Activated naive CD4-positive, alpha-beta T cell treated with anti-CD3 and anti-CD28 coated beads, Interleukin-2, amount 50 U/mL, for 16 hours (primary cell): ENCODE results near the gene IL36RN.
"Not testable (repeated sequence)": the region's sequence is repeated elsewhere in the genome, so short reads cannot be mapped to it uniquely, and the experiment has no call there.

ENCODE experiments used
- DNase-seq: peaks from one replicate; pipeline ENCODE4 v3.0.0-alpha.2; 2020

Gene IL36RN

DNA sequence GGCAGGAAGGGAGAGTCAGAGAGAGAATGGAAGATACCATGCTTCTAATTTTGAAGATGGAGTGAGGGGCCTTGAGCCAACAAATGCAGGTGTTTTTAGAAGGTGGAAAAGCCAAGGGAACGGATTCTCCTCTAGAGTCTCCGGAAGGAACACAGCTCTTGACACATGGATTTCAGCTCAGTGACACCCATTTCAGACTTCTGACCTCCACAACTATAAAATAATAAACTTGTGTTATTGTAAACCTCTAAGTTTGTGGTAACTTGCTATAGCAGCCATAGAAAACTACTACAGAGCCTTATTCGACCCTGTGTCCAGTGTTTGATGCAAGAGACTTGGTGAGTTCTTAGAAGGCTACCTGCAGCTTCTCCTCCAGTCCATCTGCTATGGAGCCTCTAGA is 16.6 kb downstream of the IL36RN start:
- DNase-seq = no peak

DNA sequence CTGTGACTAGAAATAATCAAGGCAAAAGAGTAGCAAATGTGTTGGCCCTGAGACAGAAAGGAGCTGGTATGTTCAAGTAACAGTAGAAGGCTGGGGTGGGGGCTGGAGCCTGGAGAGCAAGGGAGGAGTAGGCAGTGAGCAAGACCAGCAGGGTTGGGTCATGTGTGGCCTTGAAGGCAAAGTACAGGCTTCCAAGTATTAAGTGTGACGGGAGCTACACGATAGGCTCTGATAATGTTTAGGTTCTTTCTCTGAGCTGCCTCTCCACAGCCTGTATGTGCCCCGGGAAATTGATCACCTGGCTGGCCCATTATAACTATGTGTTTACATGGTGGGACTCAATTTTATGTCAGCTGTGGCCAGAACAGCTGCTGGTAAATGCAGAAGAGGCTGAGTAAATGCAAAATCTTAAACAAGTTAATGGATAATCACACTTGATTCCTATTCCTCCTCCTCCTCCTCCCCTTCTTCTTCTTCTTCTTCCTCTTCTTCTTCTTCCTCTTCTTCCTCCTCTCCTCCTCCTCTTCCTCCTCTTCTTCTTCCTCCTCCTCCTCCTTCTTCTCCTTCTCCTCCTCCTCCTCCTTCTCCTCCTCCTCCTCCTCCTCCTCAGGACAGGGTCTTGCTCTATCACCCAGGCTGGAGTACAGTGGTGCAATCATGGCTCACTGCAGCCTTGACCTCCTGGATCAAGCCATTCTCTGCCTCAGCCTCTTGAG is 18.1 kb downstream of the IL36RN start:
- DNase-seq = no peak

GRCh38 chr2:113077921-113078320 is 18.9 kb downstream of the IL36RN start:
- no peak for DNase-seq

GRCh38 chr2:113078350-113078839 is 19.4 kb downstream of the IL36RN start:
- no peak for DNase-seq

DNA sequence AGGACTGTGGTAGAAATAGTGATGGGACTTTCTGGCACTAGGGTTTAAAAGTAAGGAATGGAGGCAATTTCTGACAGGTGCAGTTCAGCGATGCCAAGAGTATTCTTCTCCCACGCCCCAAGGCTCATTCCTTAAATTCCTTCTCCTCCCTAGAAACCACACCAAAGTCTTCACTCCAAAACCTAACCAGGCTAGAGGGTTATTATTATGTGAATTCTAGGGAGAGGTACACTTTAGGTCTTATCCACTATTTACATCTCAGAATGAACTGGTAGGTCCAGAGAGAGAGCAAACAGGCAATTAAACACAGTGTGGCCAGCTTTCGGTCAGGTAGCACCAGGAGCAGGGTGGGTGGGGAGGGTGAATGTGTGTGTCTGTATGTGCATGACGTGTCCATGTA is 20.1 kb downstream of the IL36RN start:
- no peak for DNase-seq

DNA sequence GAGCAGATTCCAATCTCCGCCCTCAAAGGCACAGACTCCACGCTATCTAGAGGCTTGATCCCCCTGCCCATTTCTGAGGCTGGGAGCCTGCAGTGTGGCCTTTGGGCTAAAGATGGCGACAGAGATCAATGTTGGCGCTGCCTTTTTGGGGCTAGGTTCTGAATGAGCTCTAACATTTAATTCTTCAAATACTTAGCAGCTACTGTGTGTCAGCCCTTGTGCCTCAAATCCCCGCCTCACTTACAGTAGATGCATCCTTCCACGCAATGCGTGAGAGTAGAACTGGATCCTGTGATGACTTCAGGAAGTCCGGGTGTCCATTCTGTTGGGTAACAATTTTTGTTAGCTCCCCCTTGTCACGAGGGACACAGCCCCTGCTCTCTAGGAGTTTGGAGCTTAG is 21.1 kb downstream of the IL36RN start:
- peak; percentile 49 for DNase-seq

DNA sequence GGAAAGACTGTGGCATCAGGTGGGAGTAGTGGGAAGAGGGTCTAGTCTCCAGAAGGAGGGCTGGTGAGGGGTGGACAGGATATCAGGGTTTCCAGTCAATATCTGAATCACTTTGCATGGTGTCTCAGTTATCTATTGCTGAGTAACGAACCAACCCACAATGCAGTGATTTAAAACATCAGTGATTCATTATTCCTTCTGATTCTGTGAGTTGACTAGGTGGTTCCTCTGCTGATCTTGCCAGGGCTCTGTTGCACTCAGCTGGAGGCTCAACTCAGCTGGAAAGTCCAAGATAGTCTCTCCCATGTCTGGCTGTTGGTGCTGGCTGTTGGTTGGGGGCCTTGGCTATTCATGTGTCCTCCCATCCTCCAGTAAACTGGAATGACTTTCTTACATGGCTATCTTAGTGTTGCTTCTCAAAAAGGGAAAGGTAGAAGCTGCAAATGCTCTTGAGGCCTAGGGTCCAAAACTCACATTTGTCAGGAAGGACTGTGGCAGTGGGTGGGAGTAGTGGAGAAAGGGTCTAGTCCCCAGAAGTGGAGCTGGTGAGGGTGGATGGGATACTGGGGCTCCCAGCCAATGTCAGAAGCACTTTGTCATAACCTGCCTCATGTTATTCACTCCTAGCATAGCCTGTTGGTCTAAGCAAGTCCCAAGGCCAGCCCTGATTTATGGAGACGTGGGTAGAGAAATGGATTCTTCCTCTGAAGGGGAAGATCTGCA is 22.7 kb downstream of the IL36RN start:
- no peak for DNase-seq

DNA sequence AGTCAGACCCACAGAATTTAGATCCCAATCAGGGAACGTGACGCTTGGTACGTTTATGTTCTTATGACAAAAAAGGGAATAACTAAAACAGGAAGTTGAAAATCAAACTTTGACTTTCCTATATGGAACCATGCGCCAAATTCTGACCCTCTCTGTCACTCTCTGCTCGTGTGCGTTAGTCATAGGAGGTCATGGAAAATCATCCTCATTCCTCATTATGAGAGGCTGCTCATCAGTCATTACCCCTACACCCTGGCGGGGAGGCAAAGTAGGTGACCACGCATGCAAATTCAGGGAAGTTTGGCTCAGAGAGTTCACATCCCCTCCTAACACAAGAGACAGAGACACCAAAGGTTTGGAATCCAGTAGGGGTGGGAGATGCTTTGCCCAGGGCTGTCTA is 24.3 kb downstream of the IL36RN start:
- DNase-seq = no peak

DNA sequence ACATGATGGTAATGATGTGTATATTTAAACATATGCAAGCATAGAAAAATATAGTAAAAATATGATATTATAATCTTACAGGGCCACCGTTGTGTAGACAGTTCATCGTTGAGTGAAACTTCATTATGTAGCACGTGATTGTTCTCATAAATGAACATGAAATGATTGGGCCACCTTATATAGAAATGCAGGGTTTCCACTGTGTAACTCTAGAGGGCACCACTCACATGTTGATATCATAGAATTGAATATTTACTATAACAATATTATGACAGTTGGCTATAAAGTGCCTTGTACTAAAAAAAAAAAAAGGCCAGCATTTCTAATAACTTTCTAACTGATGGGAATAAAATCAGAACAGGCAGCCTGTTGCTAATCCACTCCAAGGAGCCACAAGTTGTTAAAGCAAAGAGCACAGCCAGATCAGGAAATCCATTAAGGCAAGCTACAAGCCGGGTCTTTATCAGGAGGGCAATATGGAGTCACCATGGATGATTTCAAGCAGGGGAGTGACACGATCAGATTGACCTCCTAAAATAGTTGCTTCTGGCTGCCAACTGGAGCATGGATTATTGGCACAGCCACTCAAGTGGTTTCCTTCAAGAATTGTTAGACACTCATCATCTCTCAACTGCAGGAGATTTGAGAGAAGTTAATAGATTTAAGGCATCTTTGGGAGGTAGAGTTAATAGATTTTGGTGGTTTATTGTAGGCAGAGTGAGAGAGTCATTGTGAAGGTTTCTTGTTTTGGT is 25.4 kb downstream of the IL36RN start:
- no peak for DNase-seq

- no peak for DNase-seq
These were observed 26.5 kb downstream of the IL36RN start for GRCh38 chr2:113085542-113085941.

DNA sequence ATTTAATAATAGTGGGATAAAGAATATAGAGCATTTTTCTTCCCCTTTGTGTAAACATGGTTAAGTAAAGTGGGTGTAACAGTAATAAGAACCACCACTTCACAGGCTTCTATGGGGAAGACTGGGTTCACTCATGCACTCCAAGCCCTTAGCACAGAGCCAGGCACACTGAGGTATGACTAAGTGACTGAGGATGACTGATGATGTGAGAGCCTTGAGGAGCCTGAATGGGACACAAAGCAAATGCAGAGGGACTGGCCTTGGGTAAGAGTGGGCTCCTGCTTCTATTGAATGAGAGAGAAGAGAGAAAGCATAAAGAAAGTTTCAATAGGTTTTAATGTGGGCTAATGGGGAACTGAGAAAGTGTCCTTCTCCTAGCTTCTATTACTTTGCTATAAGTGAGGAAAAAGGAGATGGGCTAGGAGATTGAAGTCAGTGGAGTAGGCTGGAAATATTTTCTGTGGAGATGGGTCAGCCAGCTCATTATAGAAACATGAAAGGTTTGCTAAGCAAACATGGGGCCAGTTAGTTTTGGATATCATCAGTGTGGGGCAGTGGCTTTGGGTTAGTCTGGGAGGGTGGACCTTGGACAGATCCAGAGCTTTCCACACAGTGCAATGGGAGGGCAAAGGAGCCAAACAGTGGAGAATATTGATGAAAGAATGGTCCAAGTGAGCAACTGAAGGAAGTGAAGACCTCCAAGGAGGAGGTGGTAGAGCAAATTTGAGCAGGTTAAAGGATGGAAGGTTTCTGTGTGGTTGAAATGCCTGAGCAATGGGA is 29.4 kb downstream of the IL36RN start:
- DNase-seq = no peak

GRCh38 chr2:113089916-113090315 is 30.9 kb downstream of the IL36RN start:
- no peak for DNase-seq

GRCh38 chr2:113091231-113091896 is 32.4 kb downstream of the IL36RN start:
- DNase-seq = no peak

- DNase-seq = no peak
These were observed 34.0 kb downstream of the IL36RN start for GRCh38 chr2:113092864-113093612.

GRCh38 chr2:113093613-113093977 is 34.6 kb downstream of the IL36RN start:
- DNase-seq = no peak

- not testable (repeated sequence) for DNase-seq
These were observed 37.3 kb downstream of the IL36RN start for GRCh38 chr2:113096306-113096705.

DNA sequence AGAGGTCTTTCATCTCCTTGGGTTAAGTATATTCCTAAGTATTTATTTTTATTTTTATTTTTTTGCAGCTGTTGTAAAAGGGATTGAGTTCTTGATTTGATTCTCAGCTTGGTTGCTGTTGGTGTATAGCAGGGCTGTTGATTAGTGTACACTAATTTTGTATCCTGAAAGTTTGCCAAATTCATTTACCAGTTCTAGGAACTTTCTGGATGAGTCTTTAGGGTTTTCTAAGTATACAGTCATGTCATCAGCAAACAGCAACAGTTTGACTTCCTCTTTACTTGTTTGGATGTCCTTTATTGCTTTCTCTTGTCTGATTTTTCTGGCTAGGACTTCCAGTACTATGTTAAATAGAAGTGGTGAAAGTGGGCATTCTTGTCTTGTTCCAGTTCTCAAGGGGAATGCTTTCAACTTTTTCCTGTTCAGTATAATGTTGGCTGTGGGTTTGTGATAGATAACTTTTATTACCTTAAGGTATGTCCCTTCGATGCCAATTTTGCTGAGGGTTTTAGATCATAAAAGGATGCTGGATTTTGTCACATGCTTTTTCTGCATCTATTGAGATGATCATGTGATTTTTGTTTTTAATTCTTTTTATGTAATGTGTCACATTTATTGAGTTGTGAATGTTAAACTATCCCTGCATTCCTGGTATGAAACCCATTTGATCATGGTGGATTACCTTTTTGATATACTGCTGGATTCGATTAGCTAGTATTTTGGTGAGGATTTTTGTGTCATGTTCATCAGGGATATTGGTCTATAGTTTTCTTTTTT is 38.0 kb downstream of the IL36RN start:
- DNase-seq = not testable (repeated sequence)

DNA sequence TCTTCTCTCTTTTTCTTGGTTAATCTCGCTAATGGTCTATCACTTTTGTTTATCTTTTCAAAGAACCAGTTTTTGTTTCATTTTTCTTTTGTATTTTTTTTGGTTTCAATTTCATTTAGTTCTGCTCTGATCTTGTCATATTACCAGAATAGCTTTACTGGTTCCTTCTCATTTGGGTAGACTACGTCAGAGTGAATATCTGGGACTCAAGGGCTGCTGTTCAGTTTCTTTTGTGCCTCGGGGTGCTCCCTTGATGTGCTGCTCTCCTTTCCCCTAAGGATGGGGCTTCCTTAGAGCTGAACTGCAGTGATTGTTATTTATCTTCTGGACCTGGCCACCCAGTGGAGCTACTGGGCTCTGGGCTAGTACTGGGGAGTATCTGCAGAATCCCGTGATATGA is 39.0 kb downstream of the IL36RN start:
- no peak for DNase-seq

- DNase-seq = no peak
These were observed 39.5 kb downstream of the IL36RN start for GRCh38 chr2:113098532-113098931.

DNA sequence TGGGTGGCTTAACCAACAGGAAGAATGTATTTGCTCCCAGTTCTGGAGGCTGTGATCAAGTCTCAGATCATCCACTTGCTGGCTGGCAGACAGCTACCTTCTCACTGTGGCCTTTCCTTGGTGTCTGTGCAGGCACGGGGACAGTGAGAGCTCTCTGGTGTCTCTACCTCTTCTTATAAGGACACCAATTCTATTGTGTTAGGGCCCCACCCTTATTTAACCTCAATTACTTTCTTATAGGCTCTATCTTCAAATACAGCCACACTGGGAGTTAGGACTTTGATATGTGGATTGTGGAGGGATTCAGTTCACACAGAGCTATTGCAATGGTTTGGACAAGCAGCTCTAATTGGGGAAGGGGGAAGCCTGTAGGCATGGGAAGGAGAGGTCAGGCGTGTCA is 43.1 kb downstream of the IL36RN start:
- DNase-seq = no peak

DNA sequence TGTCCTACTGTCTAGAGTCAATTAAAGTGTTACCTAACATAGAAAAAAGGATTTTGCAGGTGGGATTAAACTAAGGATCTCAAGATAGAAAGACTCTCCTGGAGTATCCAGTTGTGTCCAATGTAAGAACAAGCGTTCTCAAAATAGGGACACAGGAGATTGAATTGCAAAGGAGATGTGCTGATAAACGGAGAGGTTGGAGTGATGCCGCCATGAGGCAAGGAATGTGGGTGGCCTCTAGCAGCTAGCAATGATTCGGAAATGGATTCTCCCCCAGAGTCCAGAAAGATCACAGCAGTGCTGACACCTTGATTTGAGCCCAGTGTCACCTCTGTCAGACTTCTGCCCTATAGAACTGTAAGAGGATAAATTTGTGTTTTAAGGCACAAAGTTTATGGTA is 44.3 kb downstream of the IL36RN start:
- no peak for DNase-seq
